ENCODE data around the gene KIF26B. TPM values are rescaled to one million over a fixed set of nuclear protein-coding genes. Genes with fewer than 3 reads are reported as not detected.

The KIF26B gene
- total RNA-seq, 6 experiments from 2014 or later: 0.31 to 0.55 (median 0.35) TPM

- 61% methylated on average over 6 of the region's 6 CpGs for WGBS (ENCODE audit: insufficient coverage, low coverage, low lambda C conversion rate, missing lambda C conversion rate)
- H3K9me3 ChIP-seq: no peaks in the 10 kb centered on the region
- no peak for DNase-seq
- H3K27ac ChIP-seq: no peak overlapping the region
- H3K36me3 ChIP-seq: no peaks in the 10 kb centered on the region
- TF ChIP-seq POLR2A (IDR thresholded peaks at IDR 0.05): no peak
- TF ChIP-seq CTCF (IDR thresholded peaks at IDR 0.05): no peak
- no peaks in the 10 kb centered on the region for H3K27me3 ChIP-seq
- intact Hi-C loops (cut with DNase I): no loop called here
- no peak overlapping the region for H3K4me3 ChIP-seq
- H3K4me1 ChIP-seq: no peaks in the 10 kb centered on the region
- no peak for ATAC-seq
Measured at GRCh38 chr1:245475961-245476516, 321.3 kb downstream of the KIF26B start.

GRCh38 chr1:245477941-245478340, 323.2 kb downstream of the KIF26B start:
- Histone ChIP-seq H3K4me3 (no peak overlapping the region), H3K27ac (no peak overlapping the region), H3K36me3 (no peaks in the 10 kb centered on the region), H3K27me3 (no peaks in the 10 kb centered on the region), H3K4me1 (no peaks in the 10 kb centered on the region), H3K9me3 (no peaks in the 10 kb centered on the region)
- no peak for ATAC-seq
- no peak for DNase-seq
- TF ChIP-seq CTCF (IDR thresholded peaks at IDR 0.05) (no peak), POLR2A (IDR thresholded peaks at IDR 0.05) (no peak)
- intact Hi-C loops (cut with DNase I): no loop called here
- WGBS (ENCODE audit: insufficient coverage, low coverage, low lambda C conversion rate, missing lambda C conversion rate): 70% methylated on average over 8 of the region's 8 CpGs

GRCh38 chr1:245480393-245481120, 325.8 kb downstream of the KIF26B start:
- no peak overlapping the region for H3K4me3 ChIP-seq
- peak in 1 of 4 donors; percentile 22 for ATAC-seq
- 77% methylated on average over 6 of the region's 6 CpGs for WGBS (ENCODE audit: insufficient coverage, low coverage, low lambda C conversion rate, missing lambda C conversion rate)
- H3K36me3 ChIP-seq: no peaks in the 10 kb centered on the region
- intact Hi-C loops (cut with DNase I): no loop called here
- no peaks in the 10 kb centered on the region for H3K27me3 ChIP-seq
- no peak for DNase-seq
- TF ChIP-seq POLR2A (IDR thresholded peaks at IDR 0.05) (no peak), CTCF (IDR thresholded peaks at IDR 0.05) (no peak)
- no peaks in the 10 kb centered on the region for H3K4me1 ChIP-seq
- H3K9me3 ChIP-seq: no peaks in the 10 kb centered on the region
- no peak overlapping the region for H3K27ac ChIP-seq

DNA sequence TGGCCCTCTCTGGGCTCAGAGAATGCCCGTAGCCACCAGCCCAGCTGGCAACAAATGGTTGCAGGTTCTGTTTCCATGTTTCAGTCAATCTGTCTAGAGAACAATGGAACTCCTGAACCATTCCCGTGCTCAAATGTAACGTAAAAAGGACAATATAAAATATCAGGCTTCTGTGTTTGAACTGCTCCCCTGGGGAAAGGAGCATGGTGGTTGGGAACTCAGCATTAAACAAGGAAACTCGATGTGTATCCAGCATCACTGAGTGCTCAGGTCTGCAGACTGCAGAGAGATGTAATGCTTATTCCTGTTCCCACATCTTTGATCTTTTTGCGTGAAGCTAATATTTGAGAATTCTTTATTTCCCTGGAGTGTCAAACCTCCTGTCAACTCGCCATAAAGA, 326.5 kb downstream of the KIF26B start:
- Histone ChIP-seq H3K4me1 (no peaks in the 10 kb centered on the region), H3K9me3 (no peaks in the 10 kb centered on the region), H3K27ac (no peak overlapping the region), H3K36me3 (no peaks in the 10 kb centered on the region), H3K27me3 (no peaks in the 10 kb centered on the region), H3K4me3 (no peak overlapping the region)
- intact Hi-C loops (cut with DNase I): no loop called here
- 74% methylated on average over 6 of the region's 6 CpGs for WGBS (ENCODE audit: insufficient coverage, low coverage, low lambda C conversion rate, missing lambda C conversion rate)
- ATAC-seq: no peak
- no peak for DNase-seq
- no peak for TF ChIP-seq CTCF (IDR thresholded peaks at IDR 0.05)
